AG08396 (cell line): ENCODE measurements around the gene AOAH.

Source experiments
- DNase-seq: peaks from one replicate; pipeline ENCODE4 v3.0.0; 2012; ENCODE audit warnings: low spot score, mixed read lengths

Gene AOAH

DNA sequence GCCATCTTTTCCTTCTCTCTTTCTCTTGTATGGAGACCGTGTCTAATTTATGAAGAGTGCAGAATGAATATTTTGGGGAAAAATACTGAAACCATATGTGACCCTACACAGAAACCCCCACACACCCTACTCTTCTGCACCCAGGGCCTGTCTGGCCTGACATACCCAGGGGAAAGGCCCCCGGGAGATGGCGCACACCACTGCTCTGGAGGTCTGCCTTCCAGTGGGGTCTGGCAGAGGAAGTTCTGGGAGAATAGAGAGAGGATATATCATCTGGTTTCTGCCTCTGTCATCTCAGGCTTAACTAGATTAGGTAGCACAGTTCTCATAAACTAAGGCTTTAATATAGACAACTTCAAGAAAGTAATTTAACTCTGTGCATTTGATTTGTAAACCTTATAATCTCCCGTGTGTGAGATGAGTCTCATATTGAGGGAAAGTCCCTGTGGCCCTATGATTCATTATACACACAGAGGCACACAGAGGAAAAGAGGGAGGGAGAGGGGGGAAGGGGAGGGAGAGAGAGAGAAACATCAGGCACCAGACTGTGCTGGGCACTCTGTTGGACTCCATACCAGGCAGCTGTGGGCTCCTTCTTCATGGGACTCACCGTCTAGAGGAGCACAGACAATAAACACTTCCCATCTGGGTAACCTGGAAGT is 123.3 kb downstream of the AOAH start:
- no peak for DNase-seq

DNA sequence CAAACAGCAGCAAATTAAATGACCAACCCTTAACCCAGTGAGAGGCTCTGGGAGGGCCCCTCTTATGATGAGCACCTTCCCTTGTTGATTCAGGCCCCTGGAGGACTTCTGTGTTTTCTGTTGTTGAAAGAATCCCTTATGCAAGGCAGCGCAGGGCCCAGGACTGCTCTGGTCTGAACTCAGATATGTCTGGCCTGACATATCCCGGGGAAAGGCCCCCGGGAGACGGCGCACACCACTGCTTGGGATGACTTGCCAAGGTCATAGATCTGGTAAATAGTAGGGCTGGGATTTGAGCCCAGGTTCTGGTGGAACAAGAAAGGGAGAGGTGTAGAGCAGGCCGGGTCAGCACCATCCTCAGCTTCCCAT is 124.0 kb downstream of the AOAH start:
- no peak for DNase-seq

DNA sequence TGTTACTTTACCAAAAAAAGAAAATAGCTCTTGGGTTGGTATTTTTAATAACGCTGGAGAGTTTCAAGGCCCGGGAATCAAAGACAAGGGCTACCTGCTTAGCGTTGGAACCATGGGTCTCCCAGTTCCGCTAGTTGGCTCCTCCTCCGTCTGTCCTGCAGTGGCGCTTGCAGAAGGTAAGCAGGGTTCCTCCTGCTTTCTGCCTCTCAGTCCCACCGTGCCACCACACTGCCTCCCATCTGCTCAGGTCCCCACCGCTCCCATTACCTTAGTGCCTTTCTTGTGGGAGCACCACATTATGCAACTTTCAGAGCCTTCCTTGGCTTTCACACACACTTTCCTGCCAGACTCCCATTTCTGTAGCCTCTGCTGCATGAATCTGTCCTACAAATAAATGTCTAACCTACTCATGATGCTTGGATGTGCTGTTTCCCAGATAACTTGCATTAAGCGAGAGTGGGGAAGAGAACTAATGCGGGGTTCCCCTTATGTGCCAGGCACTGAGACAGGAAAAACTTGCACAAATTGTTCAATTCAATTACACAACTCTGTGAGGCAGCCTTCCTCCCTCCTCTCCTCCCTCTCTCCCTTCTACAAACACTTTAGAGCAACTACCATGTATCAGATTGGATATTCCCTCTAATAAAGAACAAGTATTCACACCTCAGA is 124.5 kb downstream of the AOAH start:
- no peak for DNase-seq

DNA sequence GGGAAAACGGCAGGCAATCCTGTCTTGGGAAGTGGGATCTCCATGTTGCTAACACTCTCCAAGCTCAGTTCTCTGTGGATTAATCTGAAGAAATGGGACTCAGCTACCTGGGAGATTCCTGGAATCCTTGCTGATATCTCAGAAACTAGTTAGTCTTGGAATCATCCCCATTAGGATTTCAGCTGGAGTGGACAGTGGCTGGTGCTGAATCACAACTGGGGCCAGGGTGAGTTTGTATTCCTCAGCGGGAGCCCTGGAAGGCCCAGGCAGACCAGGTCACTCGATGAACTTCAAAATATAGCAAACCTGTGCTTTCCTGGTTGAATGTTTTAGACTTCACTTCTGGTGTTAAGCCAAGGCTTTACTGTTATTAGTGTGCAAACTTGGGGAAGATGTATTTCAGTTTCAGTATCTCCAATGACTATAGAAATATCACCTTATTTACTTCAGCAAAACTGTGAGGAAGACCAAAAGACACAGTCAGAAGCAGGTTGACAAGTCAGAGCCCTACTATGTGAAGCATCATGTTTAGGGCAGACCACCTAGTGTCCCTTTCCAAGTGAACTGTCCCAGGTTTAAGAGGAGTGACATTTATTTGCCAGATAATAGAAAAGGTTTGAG is 126.1 kb downstream of the AOAH start:
- no peak for DNase-seq

DNA sequence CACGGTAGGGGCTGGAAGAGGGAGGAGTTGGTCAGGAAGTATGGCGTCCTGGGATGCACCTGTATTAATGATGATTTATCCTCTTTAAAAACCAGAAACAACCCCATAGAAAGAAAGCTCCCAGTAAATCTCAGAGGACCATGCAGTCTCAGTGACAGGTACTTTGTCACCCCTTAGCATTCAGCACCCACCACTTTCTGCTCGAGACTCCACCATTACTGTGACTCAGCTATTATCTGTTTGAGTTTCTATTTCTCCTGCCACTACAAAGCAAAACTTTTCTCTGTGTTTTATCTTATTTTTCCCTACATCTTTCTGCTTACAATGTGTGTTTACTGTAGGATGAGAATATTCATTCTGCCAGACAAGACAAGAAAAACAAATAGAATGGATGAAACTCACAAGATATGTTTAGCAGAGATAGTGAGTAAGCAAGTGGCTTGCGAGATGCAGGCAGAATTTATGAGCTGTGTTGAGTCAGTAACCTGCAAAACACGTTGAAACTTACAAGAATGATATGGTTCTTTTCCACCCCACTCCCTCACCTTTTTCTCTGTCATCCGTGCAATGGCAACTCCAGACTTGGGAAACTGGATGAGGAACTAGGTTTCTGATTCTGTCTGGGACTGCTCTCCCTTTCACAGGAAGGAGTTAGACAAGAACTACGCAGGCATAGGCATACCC is 127.1 kb downstream of the AOAH start:
- no peak for DNase-seq

DNA sequence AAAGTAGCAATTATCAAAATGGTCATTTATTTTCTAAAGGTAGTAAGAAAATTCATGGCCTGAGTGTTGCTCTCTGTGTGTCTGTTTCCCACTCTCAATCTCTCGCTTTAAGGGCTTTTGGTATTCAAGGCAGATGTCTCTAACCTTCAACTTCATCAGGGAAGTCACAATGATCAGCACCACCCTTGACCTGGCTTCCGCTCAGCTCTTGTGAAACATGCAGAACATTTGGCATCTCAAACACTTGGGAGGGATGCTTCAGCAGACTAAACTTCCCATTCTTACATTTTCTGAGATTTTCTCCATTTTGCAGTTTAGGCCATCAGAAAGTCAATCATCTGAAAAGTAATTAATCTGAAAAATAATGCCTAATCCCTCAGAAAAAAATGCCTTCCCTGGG is 129.8 kb downstream of the AOAH start:
- DNase-seq: no peak

DNA sequence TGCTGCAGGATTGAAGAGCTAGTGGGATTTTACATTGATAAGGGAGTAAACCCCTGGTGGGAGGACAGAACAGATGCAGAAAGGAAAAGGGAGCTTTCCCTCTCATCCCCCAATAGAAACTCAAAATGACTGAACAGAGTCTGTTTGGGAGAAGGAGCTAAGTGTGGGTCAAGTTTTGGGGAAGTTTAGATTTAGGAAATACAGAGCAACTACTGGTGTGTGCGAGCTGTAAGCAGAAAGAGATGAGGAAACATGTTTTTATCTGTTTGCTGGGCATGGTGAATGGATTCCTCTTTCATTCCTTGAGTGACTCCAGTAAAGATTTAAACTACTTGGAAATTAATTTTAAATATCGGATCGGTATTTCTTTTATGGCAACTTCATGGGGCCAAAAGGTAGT is 132.7 kb downstream of the AOAH start:
- DNase-seq: no peak

DNA sequence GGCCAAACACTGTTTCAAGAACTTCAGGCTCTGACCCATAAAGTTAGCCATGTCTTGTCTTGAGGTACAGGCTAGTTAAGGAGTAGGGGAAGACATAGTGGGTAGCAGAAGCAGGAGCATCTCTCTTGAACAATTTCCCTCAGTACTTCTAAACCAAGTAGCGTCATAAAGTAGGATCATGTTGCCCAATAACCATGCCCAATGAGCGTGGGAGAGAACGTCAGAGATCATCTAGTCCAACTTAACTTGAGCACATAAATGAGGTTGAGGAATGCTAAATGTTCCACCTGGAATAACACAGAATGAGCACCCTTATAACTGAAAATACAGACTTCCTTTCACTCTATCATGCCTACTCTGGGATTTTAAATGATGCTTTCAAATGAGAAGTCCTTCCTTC is 134.9 kb downstream of the AOAH start:
- no peak for DNase-seq

DNA sequence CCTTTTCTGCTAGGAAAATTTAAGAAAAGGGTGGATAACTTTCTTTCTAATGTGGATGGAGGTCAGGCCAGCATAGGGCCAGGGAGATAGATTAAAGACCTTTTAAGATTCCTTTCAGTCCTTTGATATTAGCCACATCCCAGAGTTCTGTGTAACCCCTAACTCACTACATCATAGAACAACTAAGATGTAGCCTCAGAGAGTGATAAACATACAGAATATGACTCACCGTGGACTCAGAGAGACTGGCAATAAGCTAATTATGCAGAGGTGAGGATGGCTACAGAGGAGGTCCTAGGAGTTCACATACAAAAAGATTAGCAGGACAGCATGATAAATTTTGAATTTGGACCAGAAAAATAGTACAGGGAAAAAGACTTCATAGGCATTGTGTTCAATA is 141.0 kb downstream of the AOAH start:
- no peak for DNase-seq

DNA sequence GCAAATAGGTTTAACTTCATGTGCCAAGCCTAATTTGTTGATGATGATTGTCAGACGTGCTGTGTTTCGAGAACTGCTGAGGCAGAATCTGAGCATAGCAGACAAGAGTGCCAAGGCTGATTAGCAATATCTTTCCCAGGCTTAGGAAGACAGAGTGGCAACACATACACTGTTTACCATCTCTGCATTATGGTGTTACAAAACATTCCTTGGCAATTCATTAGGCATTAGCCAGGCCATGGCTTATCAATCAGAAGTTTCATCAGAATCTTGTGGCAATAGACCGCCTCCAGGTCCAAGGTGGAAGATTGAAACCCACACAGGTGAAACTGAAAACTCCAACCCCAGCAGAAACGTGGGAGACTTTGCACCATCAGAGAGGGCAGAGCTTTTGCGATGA is 148.5 kb downstream of the AOAH start:
- no peak for DNase-seq

DNA sequence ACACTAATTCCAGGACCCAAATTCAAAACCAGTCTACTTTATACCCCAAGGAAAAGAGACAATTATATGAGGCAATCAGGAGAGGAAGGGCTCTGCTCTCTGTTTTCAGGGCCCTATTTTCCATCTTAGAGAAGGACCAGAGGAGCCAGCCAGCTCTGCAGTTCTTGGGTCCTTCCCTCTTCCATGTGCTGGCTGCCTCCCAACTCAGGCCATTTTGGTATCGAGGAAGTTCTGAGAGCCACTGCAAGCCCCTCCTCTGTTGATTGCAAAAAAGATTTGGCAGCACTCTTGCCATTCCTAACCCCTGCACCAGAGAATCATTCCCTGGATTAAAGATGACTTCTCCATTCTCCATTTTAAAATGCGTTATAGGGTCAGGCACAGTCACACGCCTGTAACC is 151.2 kb downstream of the AOAH start:
- DNase-seq: no peak

DNA sequence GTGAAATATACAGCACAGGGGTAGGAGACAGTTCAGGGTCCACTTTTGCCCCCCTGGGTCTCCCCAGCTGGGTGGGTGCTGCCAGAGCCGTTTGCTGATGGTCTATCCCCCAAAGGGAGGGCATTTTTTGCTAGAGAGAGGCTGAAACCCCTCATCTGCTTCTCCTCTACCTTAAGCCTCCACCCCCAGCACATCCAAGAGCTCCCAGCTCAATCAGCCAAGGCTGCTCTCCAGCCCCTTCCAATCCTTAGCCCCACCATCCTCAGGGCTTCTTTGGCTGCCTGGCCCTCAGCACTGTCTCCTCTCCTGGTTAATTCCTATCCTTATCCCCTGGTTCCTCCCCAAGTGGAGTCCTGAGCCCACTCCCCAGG is 153.1 kb downstream of the AOAH start:
- DNase-seq: no peak

DNA sequence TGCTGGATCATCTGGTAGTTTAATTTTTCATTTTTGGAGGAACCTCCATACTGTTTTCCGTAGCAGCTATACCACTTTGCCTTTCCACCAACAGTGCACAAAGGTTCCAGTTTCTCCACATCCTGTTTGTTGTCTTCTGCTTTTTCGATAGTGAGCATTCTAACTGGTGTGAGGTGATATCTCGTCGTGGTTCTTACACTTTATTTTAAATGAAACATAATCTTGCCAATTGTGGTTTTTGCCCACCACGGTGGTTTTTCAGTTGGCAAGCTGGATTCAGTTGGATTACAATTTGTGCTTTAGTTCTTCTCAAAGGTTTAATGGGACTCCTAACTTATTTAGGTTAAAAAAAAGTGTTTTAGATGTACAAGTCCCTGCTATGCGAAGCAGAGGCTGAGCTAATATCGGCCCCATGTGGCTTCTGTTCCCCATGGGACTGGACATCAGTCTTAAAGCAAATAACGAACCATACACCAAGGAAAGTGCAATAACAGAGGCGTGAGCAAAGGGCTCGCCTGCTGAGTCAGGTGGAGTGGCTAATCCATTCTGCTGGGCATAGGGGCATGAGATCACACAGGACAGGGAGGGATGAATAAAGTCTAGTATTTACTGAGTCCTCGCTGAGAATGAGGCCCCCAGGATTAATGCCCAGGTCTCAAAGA is 153.6 kb downstream of the AOAH start:
- no peak for DNase-seq

DNA sequence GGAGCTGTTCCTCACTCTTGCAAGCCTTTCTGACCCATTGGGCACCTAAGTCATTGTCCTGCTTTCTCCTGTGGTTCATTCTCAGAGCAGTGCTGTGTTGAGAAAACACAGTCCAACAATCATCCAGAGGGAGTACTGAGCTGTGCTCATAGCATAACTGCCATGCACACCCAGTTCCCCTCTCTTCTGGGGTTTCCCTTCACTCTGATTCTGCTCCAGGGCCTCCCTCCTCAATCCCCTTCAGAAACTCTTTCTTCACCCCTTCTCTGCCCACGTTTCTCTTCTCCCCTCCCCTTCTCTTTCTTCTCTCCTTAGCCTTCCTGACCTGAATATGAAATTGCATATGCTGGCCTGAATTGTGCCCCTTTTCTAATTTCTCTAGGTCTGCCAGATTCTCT is 155.8 kb downstream of the AOAH start:
- DNase-seq: no peak

DNA sequence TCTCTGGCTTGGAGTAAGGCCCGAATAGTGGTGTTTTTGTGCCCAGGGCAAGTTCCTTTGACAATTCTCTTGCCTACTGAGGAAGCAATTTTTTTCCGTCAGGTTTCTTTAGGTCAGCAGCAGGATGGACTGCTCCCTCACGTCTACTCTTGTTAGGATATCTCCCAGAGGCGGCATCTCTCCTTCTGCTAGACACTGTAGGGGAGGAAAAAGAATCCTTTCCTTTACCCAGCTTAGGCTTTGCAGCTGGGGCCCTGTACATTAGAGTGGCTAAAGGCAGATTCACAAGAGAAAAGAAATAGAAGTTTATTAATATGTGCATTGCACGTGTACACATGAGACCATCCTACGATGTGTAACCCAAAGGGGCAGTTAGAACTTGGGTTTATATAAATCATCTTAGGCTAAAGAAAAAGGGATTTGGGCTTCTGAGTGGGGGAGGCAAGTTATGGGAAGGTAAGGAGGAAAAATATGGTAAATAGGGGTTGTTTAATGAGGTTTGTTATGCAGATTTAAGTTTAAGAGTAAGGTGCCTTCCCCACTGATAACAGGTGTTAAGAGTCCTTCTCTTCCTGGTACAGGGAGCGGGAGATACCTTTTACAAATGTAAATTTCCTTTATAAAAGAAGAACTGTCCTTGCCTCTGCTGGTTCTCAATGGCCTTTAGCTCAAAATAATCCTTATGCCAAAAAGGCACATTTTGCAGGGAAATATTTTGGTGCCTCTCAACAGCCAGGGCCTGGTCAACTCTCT is 156.4 kb downstream of the AOAH start:
- DNase-seq: no peak

DNA sequence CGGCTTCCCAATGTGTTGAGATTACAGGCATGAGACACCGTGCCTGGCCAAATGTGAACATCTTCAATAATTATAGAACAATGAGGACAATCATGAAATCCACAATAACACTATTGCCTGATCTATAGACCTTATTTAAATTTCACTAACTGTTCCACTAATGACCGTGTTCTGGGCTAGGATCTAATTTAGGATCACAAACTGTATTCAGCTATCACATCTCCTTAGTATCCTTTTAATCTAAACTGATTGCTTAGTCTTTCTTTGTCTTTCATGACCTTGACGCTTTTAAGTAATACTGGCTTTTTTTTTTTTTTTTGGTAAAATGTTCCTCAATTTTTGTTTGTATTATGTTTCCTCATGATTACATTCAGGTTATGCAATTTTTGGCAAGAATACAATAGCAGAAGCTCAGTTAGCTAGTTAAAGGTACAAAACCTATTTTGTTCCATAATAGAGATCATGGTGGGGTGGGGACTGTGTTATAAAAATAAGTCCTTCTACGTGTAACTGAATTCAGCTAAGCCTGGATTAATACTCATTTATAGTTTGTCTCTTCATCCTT is 158.4 kb downstream of the AOAH start:
- DNase-seq: no peak

DNA sequence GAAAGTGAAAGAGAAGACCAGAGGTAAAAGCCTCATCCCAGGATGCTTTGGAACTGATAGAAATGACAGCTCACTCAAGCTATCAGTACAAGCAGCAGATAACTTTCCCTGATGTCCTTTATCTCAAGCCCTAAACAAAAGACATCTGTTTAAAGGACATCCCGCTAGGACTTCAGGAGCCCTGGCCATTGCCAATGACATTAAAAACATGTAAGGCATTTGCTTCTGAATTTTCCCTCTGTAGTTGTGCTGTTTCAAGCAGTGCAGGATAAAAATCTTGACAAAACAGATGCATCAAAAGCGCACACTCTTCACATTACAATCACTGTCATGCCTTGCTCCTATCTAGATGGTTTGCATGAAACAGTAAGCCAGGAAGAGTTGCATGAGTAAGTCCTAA is 159.8 kb downstream of the AOAH start:
- no peak for DNase-seq

DNA sequence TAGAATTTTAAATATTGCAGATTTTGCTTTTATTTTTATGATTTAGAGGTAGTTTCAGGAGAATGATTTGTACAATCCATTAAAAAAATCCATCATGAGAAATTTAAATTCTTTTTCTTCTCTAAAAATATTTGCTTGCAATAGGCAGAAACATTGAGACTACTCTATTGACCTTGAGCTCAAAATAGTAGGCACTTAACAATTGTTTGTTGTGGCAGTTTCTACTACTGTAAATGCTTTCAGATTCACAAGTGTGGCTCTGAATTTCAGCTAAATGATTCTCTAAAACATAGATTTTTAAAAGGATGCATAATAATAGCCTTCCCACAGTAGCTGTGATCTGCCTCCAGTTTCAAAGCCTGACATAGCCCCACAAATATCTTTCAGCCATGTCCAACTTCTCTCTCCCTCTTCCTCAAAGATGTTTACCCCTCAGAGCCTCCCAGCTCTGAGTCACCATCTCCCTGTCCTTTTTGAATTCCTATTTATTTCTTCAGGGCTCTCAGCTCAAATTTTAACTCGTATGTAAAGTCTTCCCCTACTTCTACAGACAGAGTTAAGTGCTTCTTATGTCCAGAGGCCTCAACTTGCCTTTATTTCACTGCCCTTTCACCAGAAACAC is 160.5 kb downstream of the AOAH start:
- DNase-seq: no peak

DNA sequence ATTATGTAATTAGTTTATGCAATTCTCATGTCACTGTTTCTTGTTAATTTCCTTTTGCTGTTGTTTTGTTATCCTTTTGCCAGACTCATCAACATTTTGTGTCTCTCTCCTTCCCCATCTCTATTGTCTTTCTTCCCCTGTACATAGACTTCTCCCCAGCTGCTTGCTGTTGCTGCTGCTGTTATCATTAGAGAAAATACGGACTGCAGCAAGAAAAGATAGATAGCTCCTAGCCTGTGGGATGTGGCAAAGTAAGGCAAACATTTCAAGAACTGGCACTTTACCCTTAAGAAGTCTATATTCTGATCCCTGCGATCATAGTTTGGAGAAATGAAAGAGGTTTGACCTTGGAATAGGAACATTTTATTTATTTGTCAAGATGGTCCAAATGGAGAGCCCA is 162.2 kb downstream of the AOAH start:
- no peak for DNase-seq

DNA sequence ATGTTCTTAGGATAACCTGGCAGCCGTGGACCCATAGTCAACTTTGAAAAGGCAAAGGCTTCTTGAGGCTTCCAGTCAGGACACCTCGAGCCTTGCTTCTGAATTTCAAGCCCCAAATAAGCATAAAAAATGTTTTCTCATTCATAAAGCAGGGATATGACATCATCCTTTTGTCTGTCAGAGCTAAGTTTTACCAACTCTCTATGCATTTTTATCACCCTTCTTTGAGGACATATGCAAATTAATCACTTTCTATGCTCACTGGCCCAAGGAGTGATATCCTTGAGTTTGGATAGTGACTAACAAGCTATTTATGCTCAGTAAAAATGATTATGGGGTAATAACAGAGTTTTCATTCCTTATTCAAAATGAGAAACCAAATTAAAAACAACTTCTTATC is 175.3 kb downstream of the AOAH start:
- DNase-seq: no peak

DNA sequence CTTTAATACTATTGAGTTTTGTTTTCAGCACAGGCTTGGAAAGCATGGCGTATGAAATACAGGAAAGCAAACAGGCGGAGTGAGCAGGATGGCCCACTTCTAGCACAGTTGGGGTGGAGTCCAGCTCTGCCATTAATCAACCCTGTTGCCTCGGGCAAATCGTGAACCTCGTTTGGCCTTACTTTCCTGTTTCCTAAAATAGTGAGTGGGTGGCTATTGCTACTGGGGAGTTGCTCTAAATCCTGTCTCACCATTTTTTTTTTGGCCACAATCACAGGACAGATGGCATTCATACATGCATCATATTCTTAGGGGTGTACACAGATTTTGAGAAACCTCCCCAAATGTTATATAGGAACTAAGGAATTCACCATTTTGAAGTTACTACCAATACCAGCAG is 176.9 kb downstream of the AOAH start:
- DNase-seq: no peak
